ENCODE measurements around the gene TJP3. TPM values are rescaled to one million over a fixed set of nuclear protein-coding genes. Genes with fewer than 3 reads are reported as not detected.
"Not testable (repeated sequence)": the region's sequence is repeated elsewhere in the genome, so short reads cannot be mapped to it uniquely, and the experiment has no call there.

Gene TJP3
- total RNA-seq, 1 donor from 2014 or later = not detected

GRCh38 chr19:3762130-3762473 is 53.9 kb downstream of the TJP3 start:
- peaks cover 32% of the 10 kb centered on the region for H3K4me1 Mint-ChIP-seq
- H3K9me3 Mint-ChIP-seq = no peaks in the 10 kb centered on the region
- intact Hi-C loops (cut with micrococcal nuclease) = loop anchor here (1.0 to 5.0 kb wide), 2 partner anchors 56 to 225 kb away; partner anchors contain the start of gene EEF2
- peak overlapping the region; percentile 99 for H3K4me3 Mint-ChIP-seq
- H3K27ac Mint-ChIP-seq = peak overlapping the region; percentile 100
- H3K36me3 Mint-ChIP-seq (ENCODE audit: low read depth) = peaks cover 36% of the 10 kb centered on the region
- DNase-seq = no peak
- peaks cover 5% of the 10 kb centered on the region for H3K27me3 Mint-ChIP-seq

- Mint-ChIP-seq H3K36me3 (ENCODE audit: low read depth) (peaks cover 37% of the 10 kb centered on the region), H3K4me1 (peaks cover 32% of the 10 kb centered on the region)
These were observed 54.6 kb downstream of the TJP3 start, which contains the start of gene MRPL54 for GRCh38 chr19:3762501-3763459. Gene MRPL54 (plus strand): TSS chr19:3762682. CDS start chr19:3762701, 19 bp downstream.

GRCh38 chr19:3765121-3765520 is 56.9 kb downstream of the TJP3 start:
- no peak for DNase-seq
- no peak overlapping the region for H3K4me3 Mint-ChIP-seq
- H3K27me3 Mint-ChIP-seq = peaks cover 5% of the 10 kb centered on the region
- H3K4me1 Mint-ChIP-seq = peaks cover 27% of the 10 kb centered on the region
- intact Hi-C loops (cut with micrococcal nuclease) = no loop called here
- no peak overlapping the region for H3K27ac Mint-ChIP-seq
- no peaks in the 10 kb centered on the region for H3K9me3 Mint-ChIP-seq
- peaks cover 31% of the 10 kb centered on the region for H3K36me3 Mint-ChIP-seq (ENCODE audit: low read depth)

More at GRCh38 chr19:3762501-3763459, 54.6 kb downstream of the TJP3 start, which contains the start of gene MRPL54:
- peak; percentile 100 for DNase-seq
- Mint-ChIP-seq H3K4me3 (peak within 1 kb of the TSS; percentile 99), H3K9me3 (no peaks in the 10 kb centered on the region), H3K27ac (peak within 1 kb of the TSS; percentile 100), H3K27me3 (peaks cover 5% of the 10 kb centered on the region)
- intact Hi-C loops (cut with micrococcal nuclease) = loop anchor here (1.0 to 5.0 kb wide), 2 partner anchors 56 to 225 kb away; partner anchors contain the start of gene EEF2

GRCh38 chr19:3765757-3766156 is 57.6 kb downstream of the TJP3 start:
- Mint-ChIP-seq H3K36me3 (ENCODE audit: low read depth) (peaks cover 30% of the 10 kb centered on the region), H3K4me1 (peaks cover 26% of the 10 kb centered on the region)
- H3K9me3 Mint-ChIP-seq; H3K27ac Mint-ChIP-seq; H3K4me3 Mint-ChIP-seq; intact Hi-C loops (cut with micrococcal nuclease); DNase-seq; H3K27me3 Mint-ChIP-seq: not testable (repeated sequence)

GRCh38 chr19:3766520-3766919 is 58.3 kb downstream of the TJP3 start:
- Mint-ChIP-seq H3K4me1 (peaks cover 21% of the 10 kb centered on the region), H3K27ac (peak overlapping the region; percentile 34), H3K4me3 (peak overlapping the region; percentile 8), H3K36me3 (ENCODE audit: low read depth) (peaks cover 24% of the 10 kb centered on the region), H3K27me3 (peaks cover 5% of the 10 kb centered on the region), H3K9me3 (no peaks in the 10 kb centered on the region)
- DNase-seq = peak; percentile 67
- intact Hi-C loops (cut with micrococcal nuclease) = no loop called here

GRCh38 chr19:3767050-3767449 is 58.9 kb downstream of the TJP3 start:
- no peak for DNase-seq
- Mint-ChIP-seq H3K4me1 (peaks cover 17% of the 10 kb centered on the region), H3K4me3 (no peak overlapping the region), H3K27me3 (peaks cover 5% of the 10 kb centered on the region), H3K9me3 (no peaks in the 10 kb centered on the region), H3K27ac (no peak overlapping the region), H3K36me3 (ENCODE audit: low read depth) (peaks cover 24% of the 10 kb centered on the region)
- intact Hi-C loops (cut with micrococcal nuclease) = no loop called here

- Mint-ChIP-seq H3K27me3 (no peaks in the 10 kb centered on the region), H3K9me3 (no peaks in the 10 kb centered on the region), H3K27ac (no peak overlapping the region), H3K4me1 (peaks cover 8% of the 10 kb centered on the region), H3K4me3 (no peak overlapping the region), H3K36me3 (ENCODE audit: low read depth) (peaks cover 18% of the 10 kb centered on the region)
- intact Hi-C loops (cut with micrococcal nuclease) = no loop called here
- DNase-seq = no peak
These were observed 60.0 kb downstream of the TJP3 start for GRCh38 chr19:3768015-3768747.

- H3K27me3 Mint-ChIP-seq = no peaks in the 10 kb centered on the region
- intact Hi-C loops (cut with micrococcal nuclease) = no loop called here
- peaks cover 7% of the 10 kb centered on the region for H3K4me1 Mint-ChIP-seq
- peaks cover 17% of the 10 kb centered on the region for H3K36me3 Mint-ChIP-seq (ENCODE audit: low read depth)
- DNase-seq = no peak
- H3K4me3 Mint-ChIP-seq = no peak overlapping the region
- no peaks in the 10 kb centered on the region for H3K9me3 Mint-ChIP-seq
- H3K27ac Mint-ChIP-seq = peak overlapping the region; percentile 31
These were observed 60.5 kb downstream of the TJP3 start for GRCh38 chr19:3768748-3769099.

- peaks cover 7% of the 10 kb centered on the region for H3K4me1 Mint-ChIP-seq
- no peak overlapping the region for H3K27ac Mint-ChIP-seq
- intact Hi-C loops (cut with micrococcal nuclease) = no loop called here
- peaks cover 17% of the 10 kb centered on the region for H3K36me3 Mint-ChIP-seq (ENCODE audit: low read depth)
- no peak overlapping the region for H3K4me3 Mint-ChIP-seq
- DNase-seq = no peak
- no peaks in the 10 kb centered on the region for H3K9me3 Mint-ChIP-seq
- H3K27me3 Mint-ChIP-seq = no peaks in the 10 kb centered on the region
These were observed 61.3 kb downstream of the TJP3 start for GRCh38 chr19:3769494-3769893.

- DNase-seq = no peak
- no peak overlapping the region for H3K27ac Mint-ChIP-seq
- no peaks in the 10 kb centered on the region for H3K9me3 Mint-ChIP-seq
- H3K4me1 Mint-ChIP-seq = peaks cover 7% of the 10 kb centered on the region
- intact Hi-C loops (cut with micrococcal nuclease) = no loop called here
- H3K4me3 Mint-ChIP-seq = no peak overlapping the region
- H3K27me3 Mint-ChIP-seq = no peaks in the 10 kb centered on the region
- H3K36me3 Mint-ChIP-seq (ENCODE audit: low read depth) = peaks cover 17% of the 10 kb centered on the region
These were observed 62.2 kb downstream of the TJP3 start for GRCh38 chr19:3770136-3770999.

- Mint-ChIP-seq H3K4me3 (no peak overlapping the region), H3K4me1 (peaks cover 5% of the 10 kb centered on the region), H3K36me3 (ENCODE audit: low read depth) (peaks cover 16% of the 10 kb centered on the region), H3K27me3 (no peaks in the 10 kb centered on the region), H3K27ac (no peak overlapping the region), H3K9me3 (no peaks in the 10 kb centered on the region)
- DNase-seq = no peak
- intact Hi-C loops (cut with micrococcal nuclease) = no loop called here
These were observed 63.1 kb downstream of the TJP3 start for GRCh38 chr19:3771000-3771905.

GRCh38 chr19:3771906-3772455 is 63.8 kb downstream of the TJP3 start, which contains the start of gene RAX2:
Gene RAX2 (minus strand): TSS chr19:3772228. CDS start chr19:3771742, 486 bp downstream.
- no peak for DNase-seq
- Mint-ChIP-seq H3K9me3 (no peaks in the 10 kb centered on the region), H3K36me3 (ENCODE audit: low read depth) (peaks cover 11% of the 10 kb centered on the region), H3K27ac (no peak within 1 kb of the TSS), H3K4me3 (no peak within 1 kb of the TSS), H3K4me1 (no peaks in the 10 kb centered on the region), H3K27me3 (no peaks in the 10 kb centered on the region)
- intact Hi-C loops (cut with micrococcal nuclease) = no loop called here

Data from activated CD4-positive, alpha-beta T cell treated with anti-CD3 and anti-CD28 coated beads, Interleukin-2, amount 10 ng/mL, durations not matched to agents 24 days and 14 days (primary cell).